Sciatic nerve (tissue), 2 donors: Measurements from ENCODE around the gene UQCC2. TPM values are rescaled to one million over a fixed set of nuclear protein-coding genes. Genes with fewer than 3 reads are reported as not detected.

Experiments used
- ATAC-seq: fragments of 200-7000 bp; cut with Tn5 transposase; one replicate; pipeline ENCODE4 v1.9.1; 2020; ENCODE audit warnings: mild to moderate bottlenecking, moderate library complexity
- DNase-seq: peaks from one replicate; pipeline ENCODE4 v3.0.0-alpha.2; 2020; ENCODE audit warnings: low spot score
- intact Hi-C: fragments of 100-400 bp; cut with DNase I; formaldehyde crosslinking; loops from one replicate; pipeline ENCODE4 v1.14.2; 2022
- total RNA-seq: library from RNA; stranded (reverse); fragmentation: NEBNext Ultra II Directional; extraction: Animal tissue kit (Norgen Biotek cat#: 25700); gene quantifications from one replicate; pipeline ENCODE4 v1.2.1, GENCODE V29; 2021
- donor health status: DM: no; HTN: no; CAD: no.
- donor health status: DM: no; HTN: no; CAD: no.

Gene UQCC2
- total RNA-seq, 1 donor from 2014 or later: 32.7 TPM

DNA sequence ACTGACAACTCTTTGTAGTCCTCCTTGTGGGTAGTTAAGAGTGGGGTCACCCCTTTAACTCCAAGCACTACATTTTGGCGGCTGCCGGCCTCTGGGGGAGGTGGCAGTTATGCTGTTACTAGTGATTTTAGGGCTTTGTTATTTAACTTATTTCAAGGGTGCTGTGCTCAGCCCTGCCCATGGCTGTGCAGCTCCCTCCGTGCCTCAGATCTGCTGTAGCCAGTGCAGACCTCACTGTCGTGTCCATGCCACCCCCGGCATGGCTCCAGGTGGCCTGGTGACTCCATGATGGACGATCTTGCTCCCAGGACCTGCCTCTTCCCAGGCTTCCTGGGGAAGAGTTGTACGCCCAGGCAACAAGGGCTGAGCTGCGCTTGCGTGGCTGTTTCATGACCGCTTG, 15.4 kb downstream of the UQCC2 start:
- ATAC-seq (no peak), DNase-seq (no peak)
- intact Hi-C loops: loop anchor here (5.0 kb wide), 1 partner anchor 109 kb away; no protein-coding TSS in a partner anchor

DNA sequence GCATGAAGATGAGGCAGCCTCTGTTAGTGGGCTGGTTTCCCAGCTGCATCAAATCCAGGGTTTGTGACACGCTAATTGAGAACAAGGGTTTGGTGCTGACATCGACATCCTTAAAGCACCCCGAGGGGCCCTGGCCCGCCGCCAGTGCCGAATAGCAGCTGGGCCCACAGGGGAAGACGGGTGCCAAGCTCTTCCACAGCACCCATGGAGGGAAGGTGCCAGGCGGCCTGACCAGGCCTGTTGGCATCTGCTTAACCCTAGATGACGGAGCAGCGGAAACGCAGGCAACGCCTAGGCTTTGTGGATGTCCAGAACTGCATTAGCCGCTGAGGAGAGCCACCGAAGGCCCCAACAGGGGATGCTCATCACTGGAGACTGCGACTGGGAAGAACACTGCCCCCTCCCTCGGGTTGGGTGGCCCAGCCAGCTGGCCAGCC, 16.0 kb downstream of the UQCC2 start:
- ATAC-seq: no peak

DNA sequence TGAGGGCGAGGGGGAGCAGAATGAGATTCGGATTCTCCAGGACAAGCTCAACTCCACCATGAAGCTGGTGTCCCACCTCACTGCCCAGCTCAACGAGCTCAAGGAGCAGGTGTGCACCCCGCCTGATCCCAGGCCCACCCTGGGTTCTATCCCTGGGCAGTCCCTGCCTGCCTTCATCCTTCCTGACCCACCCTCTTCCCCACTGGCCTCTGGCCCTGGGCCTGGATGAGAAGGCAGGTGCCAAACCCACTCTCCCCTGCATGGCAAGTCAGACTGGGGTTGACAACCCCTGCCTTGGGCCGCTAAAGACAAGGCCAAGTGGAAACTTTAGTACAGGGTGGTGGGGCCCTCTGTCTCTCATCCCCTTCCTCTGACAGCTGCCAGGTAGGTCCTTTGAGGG, 16.5 kb downstream of the UQCC2 start:
- DNase-seq: no peak
- intact Hi-C loops: loop anchor here (5.0 kb wide), 1 partner anchor 108 kb away; no protein-coding TSS in a partner anchor
- no peak for ATAC-seq

More for the DNA sequence above, 16.0 kb downstream of the UQCC2 start:
- intact Hi-C loops: loop anchor here (5.0 kb wide), 1 partner anchor 108 kb away; no protein-coding TSS in a partner anchor
- DNase-seq: no peak

DNA sequence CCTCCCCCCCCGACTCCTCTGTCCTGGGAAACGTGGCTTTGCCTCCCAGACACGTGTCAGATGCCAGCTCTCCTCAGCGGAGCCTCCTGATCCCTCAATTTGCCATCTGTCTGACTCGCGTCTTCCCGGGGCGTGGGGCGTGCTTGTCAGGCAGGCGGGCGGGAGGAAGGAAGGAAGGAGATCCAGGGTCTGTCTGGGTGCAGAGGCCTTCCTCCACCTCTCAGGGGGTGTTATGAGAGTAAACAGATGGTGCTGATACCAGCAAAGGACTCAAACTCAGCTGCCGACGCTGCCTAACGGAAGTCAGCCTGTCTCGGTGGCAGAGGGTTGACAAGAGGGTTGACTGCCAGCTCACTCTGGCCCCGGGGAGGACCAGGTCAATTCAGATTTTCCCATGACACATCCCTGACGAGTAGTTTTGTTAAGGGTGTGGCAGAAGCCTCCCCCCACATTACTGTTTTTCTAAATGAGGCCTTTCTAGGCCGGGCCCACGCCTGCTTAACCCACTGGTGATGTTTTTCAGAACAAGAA, 17.0 kb downstream of the UQCC2 start:
- DNase-seq (no peak), ATAC-seq (no peak)
- intact Hi-C loops: no loop called here

DNA sequence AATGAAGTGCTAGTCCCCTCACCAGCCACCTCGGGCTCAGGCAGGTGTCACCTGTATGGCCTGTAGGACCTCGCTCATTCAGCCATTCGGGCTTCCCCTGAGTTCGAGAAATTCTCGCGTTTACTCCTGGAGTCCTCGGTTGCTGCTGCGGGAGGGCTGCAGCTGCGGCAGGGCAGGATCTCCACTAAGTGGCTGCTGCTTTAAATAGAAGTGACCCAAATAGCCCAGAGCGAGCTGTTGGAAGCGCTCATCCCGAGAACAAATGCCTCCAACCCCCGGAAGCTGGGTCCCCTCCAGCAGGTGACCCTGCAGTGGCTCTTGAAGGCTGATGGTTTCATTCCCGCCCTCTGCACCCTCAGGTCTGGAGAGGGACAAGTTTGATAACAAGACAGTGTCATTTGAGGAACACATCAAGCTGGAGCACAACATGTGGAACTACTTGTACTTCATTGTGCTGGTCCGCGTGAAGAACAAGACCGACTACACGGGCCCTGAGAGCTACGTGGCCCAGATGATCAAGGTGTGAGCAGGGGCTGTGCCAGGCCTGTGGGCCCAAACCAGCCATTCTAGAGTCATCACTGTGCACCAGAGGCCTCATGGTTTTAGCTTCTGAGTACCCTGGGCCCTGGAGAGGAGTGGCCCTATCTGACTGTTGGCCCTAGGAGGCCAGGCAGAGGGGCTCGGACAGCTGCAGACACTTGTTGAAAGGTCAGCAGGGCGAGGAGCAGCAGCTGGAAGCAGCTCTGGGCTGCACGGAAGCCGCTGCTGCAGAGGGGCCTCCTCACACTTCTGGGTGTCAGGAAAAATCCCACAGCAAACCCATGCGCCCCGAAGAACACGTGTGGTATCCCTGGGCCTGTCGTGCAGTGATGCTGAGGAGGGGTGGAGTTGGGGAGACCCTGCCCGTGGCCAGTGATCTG, 18.1 kb downstream of the UQCC2 start:
- ATAC-seq (peak; percentile 9), DNase-seq (no peak)
- intact Hi-C loops: no loop called here

DNA sequence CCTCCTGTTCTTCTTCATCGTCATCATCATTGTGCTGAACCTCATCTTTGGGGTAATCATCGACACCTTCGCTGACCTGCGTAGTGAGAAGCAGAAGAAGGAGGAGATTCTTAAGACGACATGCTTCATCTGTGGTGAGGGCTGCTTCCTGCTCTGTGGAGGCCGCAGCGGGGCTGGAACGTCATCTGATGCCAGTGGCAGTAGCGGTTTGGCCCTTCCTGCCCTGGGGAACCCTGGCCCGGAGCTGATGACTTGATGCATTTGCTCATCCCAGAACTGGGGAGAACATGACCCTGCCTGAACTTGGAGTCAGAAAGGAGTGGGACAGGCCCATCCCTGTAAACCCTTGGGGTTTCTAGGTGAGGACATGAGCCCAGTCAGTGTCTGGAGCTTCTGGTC, 18.7 kb downstream of the UQCC2 start:
- ATAC-seq (peak; percentile 51), DNase-seq (peak; percentile 68)
- intact Hi-C loops: no loop called here

DNA sequence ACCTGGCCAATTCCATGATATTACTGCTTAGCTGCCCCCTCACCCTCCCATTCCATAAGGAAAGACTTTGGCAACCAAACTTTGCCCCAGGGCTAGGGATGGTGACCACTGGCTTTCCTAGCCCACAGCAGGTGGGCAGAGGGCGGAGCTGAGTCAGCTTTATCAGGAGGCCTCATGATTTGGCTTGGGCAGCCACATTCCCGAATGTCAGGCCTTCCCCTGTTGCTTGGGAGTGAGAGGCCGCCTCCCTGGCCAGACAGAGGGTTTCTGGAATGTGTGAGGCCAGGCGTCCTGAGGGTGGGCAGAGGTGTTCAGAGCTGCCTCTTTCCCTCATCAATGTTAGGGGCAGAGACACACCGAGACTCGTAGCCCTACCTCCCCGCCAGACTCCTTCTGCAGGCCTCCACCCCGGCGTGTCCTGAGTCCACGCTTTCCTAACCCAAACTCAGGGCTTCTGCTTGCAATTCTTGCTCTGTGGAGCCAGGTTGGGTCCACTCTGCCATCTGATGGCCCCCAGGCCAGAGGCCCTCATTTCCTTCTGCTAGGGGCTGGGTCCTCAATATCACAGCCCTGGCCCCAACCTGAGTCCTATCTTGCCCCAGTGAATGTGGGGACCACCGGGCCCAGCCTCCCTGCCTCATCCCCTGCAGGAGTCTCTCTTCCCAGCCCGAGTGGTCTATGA, 19.3 kb downstream of the UQCC2 start:
- peak; percentile 22 for ATAC-seq
- intact Hi-C loops: no loop called here
- no peak for DNase-seq

DNA sequence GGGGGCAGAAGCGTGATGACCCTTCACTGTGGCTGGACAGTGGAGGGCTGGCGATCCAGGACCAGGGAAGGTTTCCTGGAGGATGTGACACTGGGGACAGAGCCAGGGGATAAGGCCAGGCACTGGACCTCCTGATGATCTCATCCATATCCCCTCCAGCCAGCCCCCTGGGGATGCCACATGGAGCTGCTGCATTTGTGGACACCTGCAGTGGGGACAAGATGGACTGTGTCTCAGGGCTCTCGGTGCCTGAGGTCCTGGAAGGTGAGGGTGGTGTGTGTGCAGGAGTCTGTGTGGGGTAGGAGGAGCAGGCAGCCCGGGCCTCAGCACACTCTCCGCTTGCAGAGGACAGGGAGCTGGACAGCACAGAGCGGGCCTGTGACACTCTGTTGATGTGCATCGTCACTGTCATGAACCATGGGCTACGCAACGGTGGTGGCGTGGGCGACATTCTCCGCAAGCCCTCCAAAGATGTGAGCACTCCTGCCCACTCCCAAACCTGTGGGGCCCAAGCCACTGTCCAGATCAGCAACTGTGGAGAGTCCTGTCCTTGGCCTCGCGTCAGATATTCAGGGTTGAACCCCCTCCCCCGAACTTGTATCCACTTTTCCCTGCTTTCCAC, 19.9 kb downstream of the UQCC2 start:
- no peak for DNase-seq
- intact Hi-C loops: no loop called here
- ATAC-seq: no peak

DNA sequence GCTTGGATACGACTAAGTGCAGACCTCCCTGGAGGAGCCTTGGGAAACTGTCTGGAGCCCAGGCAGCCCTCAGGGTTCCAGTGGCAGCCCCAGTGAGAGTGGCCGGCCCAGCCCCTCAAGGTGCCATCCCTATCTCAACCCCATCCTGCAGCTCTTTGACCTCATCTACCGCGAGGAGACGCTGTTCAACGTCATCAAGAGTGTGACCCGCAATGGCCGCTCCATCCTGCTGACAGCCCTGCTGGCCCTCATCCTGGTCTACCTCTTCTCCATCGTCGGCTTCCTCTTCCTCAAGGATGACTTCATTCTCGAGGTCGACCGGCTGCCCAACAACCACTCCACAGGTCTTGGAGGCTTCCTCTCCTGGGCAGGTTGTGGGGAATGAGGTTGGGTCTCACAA, 20.7 kb downstream of the UQCC2 start:
- ATAC-seq: no peak
- intact Hi-C loops: no loop called here
- DNase-seq: no peak

DNA sequence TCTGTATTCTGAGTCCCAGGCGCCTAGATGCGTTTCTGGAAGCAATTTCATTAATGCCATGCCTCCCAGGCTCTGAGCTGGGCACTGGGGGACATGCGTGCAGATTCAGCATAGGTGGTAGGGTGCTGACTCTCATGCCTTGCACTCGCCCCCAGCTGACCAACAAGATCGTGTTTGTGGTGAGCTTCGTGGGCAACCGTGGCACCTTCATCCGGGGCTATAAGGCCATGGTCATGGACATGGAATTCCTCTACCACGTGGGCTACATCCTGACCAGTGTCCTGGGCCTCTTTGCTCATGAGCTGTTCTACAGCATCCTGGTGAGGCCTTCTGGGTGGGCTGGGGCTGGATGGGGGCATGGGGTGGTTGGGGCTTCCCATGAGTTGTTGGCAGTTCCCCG, 21.6 kb downstream of the UQCC2 start:
- intact Hi-C loops: no loop called here
- DNase-seq (no peak), ATAC-seq (no peak)

DNA sequence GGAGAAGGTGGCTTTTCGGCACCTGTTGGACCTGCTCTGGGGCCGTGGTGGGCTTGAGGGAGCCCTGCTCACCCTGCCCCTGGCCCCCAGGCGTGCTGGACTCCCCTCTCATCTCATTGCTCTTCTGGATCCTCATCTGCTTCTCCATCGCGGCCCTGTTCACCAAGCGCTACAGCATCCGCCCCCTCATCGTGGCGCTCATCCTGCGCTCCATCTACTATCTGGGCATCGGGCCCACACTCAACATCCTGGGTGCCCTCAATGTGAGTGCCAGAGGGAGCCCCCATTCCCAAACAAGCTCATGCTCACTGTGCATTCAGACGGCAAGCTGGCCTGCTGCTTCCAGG, 22.4 kb downstream of the UQCC2 start:
- no peak for ATAC-seq
- intact Hi-C loops: no loop called here
- DNase-seq: no peak

DNA sequence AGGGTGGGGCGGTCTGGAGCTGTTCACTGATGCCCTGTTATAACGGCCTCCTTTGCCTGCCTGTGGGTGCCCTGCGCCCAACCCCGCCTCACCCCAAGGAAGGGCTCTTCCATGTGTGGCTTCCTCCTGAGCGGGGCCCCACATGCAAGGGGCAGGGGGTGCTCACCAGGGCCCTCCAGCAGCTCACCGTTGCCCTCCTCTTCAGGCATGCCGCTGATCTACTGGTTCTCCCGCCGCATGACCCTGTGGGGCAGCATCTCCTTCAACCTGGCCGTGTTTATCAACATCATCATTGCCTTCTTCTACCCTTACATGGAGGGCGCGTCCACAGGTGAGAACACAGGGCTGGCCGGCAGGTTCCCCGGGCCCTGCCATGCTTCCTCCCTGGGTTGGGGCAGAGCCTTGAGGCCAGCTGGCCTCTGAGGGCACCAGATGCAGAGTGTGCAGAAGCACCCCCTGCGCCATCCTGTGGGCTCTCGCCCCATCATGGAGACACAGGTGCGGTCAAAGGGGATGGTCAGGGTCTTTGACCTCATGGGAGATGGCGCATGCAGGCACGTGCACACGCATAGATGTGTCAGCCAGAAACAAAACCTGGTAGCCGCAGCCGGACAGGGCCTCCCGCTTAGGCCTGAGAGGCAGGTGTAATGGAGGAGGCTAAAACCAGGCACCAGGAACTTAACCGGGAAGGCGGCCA, 22.9 kb downstream of the UQCC2 start:
- intact Hi-C loops: no loop called here
- ATAC-seq (no peak), DNase-seq (no peak)

DNA sequence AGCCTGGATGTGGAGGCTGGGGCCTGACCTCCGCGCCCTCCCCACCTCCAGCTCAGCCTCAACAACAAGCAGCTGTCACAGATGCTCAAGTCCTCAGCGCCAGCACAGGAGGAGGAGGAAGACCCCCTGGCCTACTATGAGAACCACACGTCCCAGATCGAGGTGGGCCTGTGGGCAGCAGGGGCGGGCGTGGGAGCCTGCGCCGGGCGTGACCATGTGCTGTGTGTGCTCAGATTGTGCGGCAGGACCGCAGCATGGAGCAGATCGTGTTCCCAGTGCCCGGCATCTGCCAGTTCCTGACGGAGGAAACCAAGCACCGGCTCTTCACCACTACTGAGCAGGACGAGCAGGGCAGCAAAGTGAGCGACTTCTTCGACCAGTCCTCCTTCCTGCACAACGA, 23.5 kb downstream of the UQCC2 start:
- intact Hi-C loops: no loop called here
- DNase-seq: no peak

DNA sequence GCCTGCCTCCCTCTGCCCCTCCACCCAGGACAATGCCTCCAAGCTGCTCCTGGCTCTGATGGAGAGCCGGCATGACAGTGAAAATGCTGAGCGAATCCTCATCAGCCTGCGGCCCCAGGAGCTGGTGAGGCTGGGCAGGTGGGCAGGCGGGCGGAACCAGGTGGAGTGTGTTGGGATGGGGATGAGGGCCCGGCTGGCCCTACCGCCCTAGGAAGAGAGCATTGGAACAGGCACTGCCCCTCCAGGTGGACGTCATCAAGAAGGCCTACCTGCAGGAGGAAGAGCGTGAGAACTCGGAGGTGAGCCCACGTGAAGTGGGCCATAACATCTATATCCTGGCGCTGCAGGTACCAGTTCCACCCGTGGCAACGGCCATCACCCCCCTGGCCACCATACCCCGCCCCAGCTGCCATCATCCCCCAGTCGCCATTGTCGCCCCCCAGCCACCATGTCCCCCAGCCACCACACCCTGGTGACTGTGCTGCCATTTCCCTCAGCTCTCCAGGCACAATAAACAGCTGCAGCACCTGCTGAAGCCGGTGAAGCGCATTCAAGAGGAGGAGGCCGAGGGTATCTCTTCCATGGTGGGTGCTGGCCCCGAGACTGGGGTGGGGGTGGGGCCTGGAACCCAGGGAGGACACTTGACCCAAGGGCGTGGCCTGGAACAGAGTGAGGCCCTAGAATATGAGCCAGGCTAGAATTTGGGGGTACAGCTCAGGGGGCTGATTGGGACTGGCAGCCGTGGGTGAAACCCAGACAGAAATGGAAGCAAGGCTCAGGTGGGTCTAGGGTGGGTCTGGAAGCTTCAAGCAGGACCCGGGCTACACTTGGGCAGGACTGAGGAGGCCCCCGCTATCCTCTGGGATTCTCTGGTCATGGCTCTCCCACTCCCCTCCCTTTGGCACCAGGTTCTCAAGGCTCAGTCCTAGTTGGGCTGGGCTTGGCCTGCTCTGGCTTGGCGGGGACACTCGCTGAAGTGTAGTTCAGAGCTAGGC, 24.2 kb downstream of the UQCC2 start:
- DNase-seq: no peak
- intact Hi-C loops: no loop called here
- no peak for ATAC-seq

More for the DNA sequence above, 23.5 kb downstream of the UQCC2 start:
- ATAC-seq: no peak

DNA sequence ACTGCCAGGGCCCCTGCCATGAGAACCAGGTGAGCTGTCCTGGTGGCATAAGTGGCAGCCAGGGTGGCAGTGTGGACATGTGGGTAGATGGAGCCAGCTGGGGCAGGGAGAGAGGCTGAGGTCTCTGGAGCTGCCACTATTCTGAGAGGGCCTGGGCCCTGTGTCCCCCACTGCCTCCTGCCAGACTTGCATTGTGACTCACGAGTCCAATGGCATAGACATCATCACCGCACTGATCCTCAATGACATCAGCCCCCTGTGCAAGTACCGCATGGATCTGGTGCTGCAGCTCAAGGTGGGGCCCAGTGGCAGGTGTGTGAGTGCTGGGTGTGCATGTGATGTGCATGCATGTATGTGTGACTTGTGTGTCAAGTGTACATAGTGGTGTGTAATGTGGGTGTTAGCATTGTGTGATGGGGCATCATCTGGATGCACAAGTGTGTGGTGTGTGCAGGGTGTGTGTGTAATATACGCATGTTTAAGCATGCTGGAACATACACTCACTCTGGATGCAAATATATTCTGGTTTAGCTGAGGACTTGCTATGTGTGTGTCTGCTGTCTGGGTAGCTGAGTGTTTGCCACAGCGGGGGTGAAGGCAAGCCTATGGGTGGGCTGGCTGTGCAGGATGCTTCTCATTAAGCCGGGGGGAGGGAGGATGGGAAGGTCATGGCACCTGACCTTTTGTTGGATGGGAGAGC, 25.1 kb downstream of the UQCC2 start:
- DNase-seq (no peak), ATAC-seq (no peak)
- intact Hi-C loops: no loop called here

DNA sequence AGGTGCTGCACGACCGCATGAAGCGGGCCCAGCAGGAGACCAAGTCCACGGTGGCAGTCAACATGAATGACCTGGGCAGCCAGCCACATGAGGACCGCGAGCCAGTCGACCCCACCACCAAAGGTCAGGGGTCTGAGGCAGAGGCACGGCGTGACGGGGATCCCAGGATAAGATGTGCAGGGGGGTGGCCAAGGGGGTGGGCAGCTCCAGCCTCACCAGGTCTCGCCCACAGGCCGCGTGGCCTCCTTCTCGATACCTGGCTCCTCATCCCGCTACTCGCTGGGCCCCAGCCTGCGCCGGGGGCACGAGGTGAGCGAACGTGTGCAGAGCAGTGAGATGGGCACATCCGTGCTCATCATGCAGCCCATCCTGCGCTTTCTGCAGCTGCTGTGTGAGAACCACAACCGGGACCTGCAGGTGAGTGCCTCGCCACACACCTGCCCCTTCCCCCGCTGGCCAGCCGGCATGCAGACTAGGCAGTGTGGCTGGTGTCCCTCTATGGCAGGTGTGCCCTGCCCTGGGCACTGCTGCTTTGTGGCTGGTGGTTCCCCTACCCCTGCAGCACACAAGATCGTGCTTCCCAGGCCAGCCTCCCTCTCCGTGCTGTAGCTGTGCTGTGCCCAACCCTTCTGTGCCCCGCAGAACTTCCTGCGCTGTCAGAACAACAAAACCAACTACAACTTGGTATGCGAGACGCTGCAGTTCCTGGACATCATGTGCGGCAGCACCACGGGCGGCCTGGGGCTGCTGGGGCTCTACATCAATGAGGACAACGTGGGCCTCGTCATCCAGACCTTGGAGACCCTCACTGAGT, 25.9 kb downstream of the UQCC2 start:
- ATAC-seq (no peak), DNase-seq (no peak)
- intact Hi-C loops: no loop called here
